OCI-LY3 (cell line): ENCODE results near the gene RELN.

Experiments
- H2AFZ ChIP-seq: fragments of 200-600, 300-600 bp; shearing (Covaris generic); 2 replicates; pipeline ENCODE4 v1.6.0; 2014; ENCODE audit warnings: antibody characterized with exemption, low read depth, low read length
- H3K27ac ChIP-seq: fragments of 200-600, 300-600 bp; sonication (generic); 2 replicates; pipeline ENCODE4 v1.5.1; 2014; ENCODE audit warnings: mild to moderate bottlenecking, low read length, moderate library complexity, mixed read lengths
- H3K27me3 ChIP-seq: fragments of 200-600, 300-600 bp; sonication (generic); 2 replicates; pipeline ENCODE4 v1.6.1; 2014; ENCODE audit warnings: low read depth, low read length, mixed read lengths
- H3K36me3 ChIP-seq: fragments of 200-600, 300-600 bp; sonication (generic); replicated peaks from 2 replicates; pipeline ENCODE3; 2014; ENCODE audit warnings: low read depth, low read length, mixed read lengths
- H3K4me1 ChIP-seq: fragments of 300-600, 200-600 bp; sonication (generic); 2 replicates; pipeline ENCODE4 v1.6.1; 2014; ENCODE audit warnings: low read length, mixed read lengths
- H3K4me2 ChIP-seq: fragments of 200-600, 300-600 bp; sonication (generic); 2 replicates; pipeline ENCODE4 v1.6.1; 2014; ENCODE audit warnings: low read length, mixed read lengths
- H3K4me3 ChIP-seq: fragments of 300-600, 200-600 bp; sonication (generic); 2 replicates; pipeline ENCODE4 v1.5.1; 2014; ENCODE audit warnings: antibody characterized with exemption, mild to moderate bottlenecking, low read length, moderate library complexity
- H3K79me2 ChIP-seq: fragments of 300-600, 200-600 bp; shearing (Covaris generic); 2 replicates; pipeline ENCODE4 v1.6.1; 2014; ENCODE audit warnings: mild to moderate bottlenecking, low read length, mixed read lengths
- H3K9ac ChIP-seq: fragments of 300-600, 200-600 bp; shearing (Covaris generic); 2 replicates; pipeline ENCODE4 v1.6.0; 2014; ENCODE audit warnings: mild to moderate bottlenecking, low read length, moderate library complexity
- H3K9me3 ChIP-seq: fragments of 200-600, 300-600 bp; shearing (Covaris generic); 2 replicates; pipeline ENCODE4 v1.6.1; 2014; ENCODE audit warnings: low read length, mixed read lengths; ENCODE audit not compliant: insufficient read depth
- H4K20me1 ChIP-seq: fragments of 200-600, 300-600 bp; sonication (generic); 2 replicates; pipeline ENCODE4 v1.6.1; 2016; ENCODE audit warnings: low read length, mixed read lengths; ENCODE audit not compliant: insufficient read depth
- CTCF ChIP-seq: fragments of 200-600, 300-600 bp; sonication (generic); IDR thresholded peaks from 2 replicates; pipeline ENCODE4 v1.5.1; 2014; ENCODE audit warnings: antibody characterized with exemption, low read length, low read depth
- EZH2phosphoT487 ChIP-seq: fragments of 200-600 bp; shearing (Covaris generic); IDR thresholded peaks from 2 replicates; pipeline ENCODE4 v1.6.1; 2018; ENCODE audit warnings: antibody characterized with exemption, mixed run types, low read depth

The RELN gene

DNA sequence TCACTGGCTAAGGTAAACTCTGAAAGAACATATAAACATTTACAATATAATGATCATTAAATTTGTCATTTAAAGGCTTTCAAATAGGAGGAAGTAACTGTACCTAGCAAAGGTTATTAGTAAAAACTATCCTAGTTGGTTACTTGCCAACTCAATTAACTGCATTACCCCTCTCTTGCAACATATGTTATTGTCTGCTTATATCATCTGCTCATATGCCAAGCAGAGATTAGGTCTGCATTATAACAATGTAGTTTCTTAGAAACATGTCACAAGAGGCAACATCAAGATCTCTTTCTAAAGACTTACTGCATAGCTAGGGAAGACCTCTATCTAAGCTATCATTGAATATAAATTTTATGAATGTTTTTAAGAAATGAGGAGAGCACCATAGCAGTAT, 132.5 kb downstream of the RELN start:
- Histone ChIP-seq H2AFZ (no peak overlapping the region), H3K27me3 (peaks cover 17% of the 10 kb centered on the region), H3K27ac (no peak overlapping the region), H3K9me3 (no peaks in the 10 kb centered on the region), H3K4me3 (no peak overlapping the region), H3K4me2 (no peak overlapping the region), H3K4me1 (peaks cover 9% of the 10 kb centered on the region), H3K36me3 (no peaks in the 10 kb centered on the region), H3K9ac (no peak overlapping the region), H3K79me2 (no peaks in the 10 kb centered on the region), H4K20me1 (no peaks in the 10 kb centered on the region)
- TF ChIP-seq CTCF (no peak), EZH2phosphoT487 (no peak)

GRCh38 chr7:103855671-103856070, 133.8 kb downstream of the RELN start:
- no peaks in the 10 kb centered on the region for H3K4me1 ChIP-seq
- no peak overlapping the region for H3K9ac ChIP-seq
- no peaks in the 10 kb centered on the region for H3K36me3 ChIP-seq
- H3K79me2 ChIP-seq = no peaks in the 10 kb centered on the region
- no peak overlapping the region for H3K27ac ChIP-seq
- no peak overlapping the region for H3K4me2 ChIP-seq
- H2AFZ ChIP-seq = no peak overlapping the region
- no peak overlapping the region for H3K4me3 ChIP-seq
- TF ChIP-seq EZH2phosphoT487 (no peak), CTCF (no peak)
- H3K27me3 ChIP-seq = peaks cover 17% of the 10 kb centered on the region
- H4K20me1 ChIP-seq = no peaks in the 10 kb centered on the region
- no peaks in the 10 kb centered on the region for H3K9me3 ChIP-seq

- no peak overlapping the region for H3K4me2 ChIP-seq
- no peak overlapping the region for H3K9ac ChIP-seq
- H3K9me3 ChIP-seq = no peaks in the 10 kb centered on the region
- no peaks in the 10 kb centered on the region for H3K4me1 ChIP-seq
- no peak overlapping the region for H3K27ac ChIP-seq
- H3K27me3 ChIP-seq = peaks cover 17% of the 10 kb centered on the region
- H3K4me3 ChIP-seq = no peak overlapping the region
- H2AFZ ChIP-seq = no peak overlapping the region
- H3K36me3 ChIP-seq = no peaks in the 10 kb centered on the region
- H3K79me2 ChIP-seq = no peaks in the 10 kb centered on the region
- H4K20me1 ChIP-seq = no peaks in the 10 kb centered on the region
- no peak for TF ChIP-seq EZH2phosphoT487
- no peak for TF ChIP-seq CTCF
Measured at GRCh38 chr7:103854611-103855010, 134.8 kb downstream of the RELN start.

GRCh38 chr7:103851357-103851756, 138.1 kb downstream of the RELN start:
- H3K79me2 ChIP-seq = no peaks in the 10 kb centered on the region
- H3K9ac ChIP-seq = no peak overlapping the region
- H3K27me3 ChIP-seq = peaks cover 15% of the 10 kb centered on the region; the same call in 1 of the 2 replicates
- no peak overlapping the region for H3K4me2 ChIP-seq
- no peak for TF ChIP-seq EZH2phosphoT487
- TF ChIP-seq CTCF = no peak
- no peaks in the 10 kb centered on the region for H3K9me3 ChIP-seq
- no peaks in the 10 kb centered on the region for H3K36me3 ChIP-seq
- H4K20me1 ChIP-seq = no peaks in the 10 kb centered on the region
- H2AFZ ChIP-seq = no peak overlapping the region
- H3K4me3 ChIP-seq = no peak overlapping the region
- H3K27ac ChIP-seq = no peak overlapping the region
- H3K4me1 ChIP-seq = peaks cover 8% of the 10 kb centered on the region; the same call in 1 of the 2 replicates
